Vagina (tissue), 2 donors: ENCODE measurements around the gene CDK2AP2. TPM values are rescaled to one million over a fixed set of nuclear protein-coding genes. Genes with fewer than 3 reads are reported as not detected.

Source experiments
- DNase-seq, 2 donors: peaks; one replicate each; pipeline ENCODE4 v3.0.0-alpha.2; 2017; ENCODE audit errors: extremely low spot score in 2 of 2
- H3K27ac ChIP-seq: fragments of 200-600 bp; sonication (generic); one replicate; pipeline ENCODE4 v1.5.1; 2019
- H3K27me3 ChIP-seq: fragments of 200-600 bp; sonication (generic); one replicate; pipeline ENCODE4 v1.5.1; 2019
- H3K36me3 ChIP-seq, 2 donors: fragments of 200-600 bp; sonication (generic); one replicate each; pipeline ENCODE4 v1.5.1; 2017 to 2019
- H3K4me1 ChIP-seq: fragments of 200-600 bp; sonication (generic); one replicate; pipeline ENCODE4 v1.5.1; 2019
- H3K4me3 ChIP-seq, 2 donors: fragments of 200-600 bp; sonication (generic); 1 replicate in 1 of 2; 2 replicates in 1 of 2; pipeline ENCODE4 v1.5.1; 2016 to 2019
- H3K9me3 ChIP-seq: fragments of 200-600 bp; sonication (generic); one replicate; pipeline ENCODE4 v1.5.1; 2019
- CTCF ChIP-seq, 3 experiments: fragments of 450-650 bp in 2 of 3; fragments of 200-600 bp in 1 of 3; sonication (generic) in 1 of 3; IDR thresholded peaks; one replicate each; pipeline ENCODE4 v1.5.1; 2017 to 2019; ENCODE audit warnings: antibody characterized with exemption in 3 of 3, mild to moderate bottlenecking in 2 of 3, moderate library complexity in 2 of 3
- POLR2A ChIP-seq, 2 donors: fragments of 450-650 bp; IDR thresholded peaks; one replicate each; pipeline ENCODE4 v1.6.1; 2017; ENCODE audit warnings: antibody characterized with exemption in 2 of 2, mild to moderate bottlenecking in 2 of 2, moderate library complexity in 2 of 2
- POLR2AphosphoS5 ChIP-seq, 2 donors: sonication (generic); formaldehyde crosslinking; IDR thresholded peaks; one replicate each; pipeline ENCODE4 v1.9.0; 2017; ENCODE audit warnings: antibody characterized with exemption in 2 of 2, mild to moderate bottlenecking in 2 of 2, low read depth in 1 of 2; ENCODE audit not compliant: insufficient read depth in 1 of 2
- intact Hi-C: fragments of 100-400 bp; cut with DNase I; formaldehyde crosslinking; loops from one replicate; pipeline ENCODE4 v1.15.1; 2023
- total RNA-seq: library from RNA; depleted of rRNA; stranded (reverse); fragments of >200 nt; gene quantifications from one replicate; pipeline ENCODE4 v1.2.3, GENCODE V29; 2016

The CDK2AP2 gene
- total RNA-seq, 1 donor from 2014 or later, result 46.4 TPM

- H3K36me3 ChIP-seq, result no peaks in the 10 kb centered on the region
- intact Hi-C loops, result no loop called here
- no peaks in the 10 kb centered on the region for H3K27me3 ChIP-seq
- no peak for DNase-seq
- TF ChIP-seq POLR2A (IDR thresholded peaks at IDR 0.05) (no peak), CTCF (IDR thresholded peaks at IDR 0.05) (no peak), POLR2AphosphoS5 (IDR thresholded peaks at IDR 0.05; ENCODE audit: insufficient read depth in 1 of 2, low read depth in 1 of 2) (no peak)
- no peak overlapping the region for H3K27ac ChIP-seq
- no peaks in the 10 kb centered on the region for H3K9me3 ChIP-seq
- no peaks in the 10 kb centered on the region for H3K4me1 ChIP-seq
- H3K4me3 ChIP-seq, result no peak overlapping the region
Measured at GRCh38 chr11:67534070-67534679, 26.2 kb upstream of the CDK2AP2 start.

GRCh38 chr11:67532889-67533288 lies 24.9 kb upstream of the CDK2AP2 start:
- Histone ChIP-seq H3K4me1 (no peaks in the 10 kb centered on the region), H3K9me3 (no peaks in the 10 kb centered on the region), H3K27me3 (no peaks in the 10 kb centered on the region), H3K4me3 (no peak overlapping the region), H3K27ac (no peak overlapping the region), H3K36me3 (no peaks in the 10 kb centered on the region)
- TF ChIP-seq POLR2A (IDR thresholded peaks at IDR 0.05) (no peak), CTCF (IDR thresholded peaks at IDR 0.05) (no peak), POLR2AphosphoS5 (IDR thresholded peaks at IDR 0.05; ENCODE audit: insufficient read depth in 1 of 2, low read depth in 1 of 2) (no peak)
- no peak for DNase-seq
- intact Hi-C loops, result no loop called here

GRCh38 chr11:67530282-67530592 lies 22.3 kb upstream of the CDK2AP2 start:
- no peak for DNase-seq
- Histone ChIP-seq H3K27ac (no peak overlapping the region), H3K4me1 (no peaks in the 10 kb centered on the region), H3K27me3 (no peaks in the 10 kb centered on the region), H3K36me3 (no peaks in the 10 kb centered on the region), H3K9me3 (no peaks in the 10 kb centered on the region), H3K4me3 (no peak overlapping the region)
- TF ChIP-seq POLR2A (IDR thresholded peaks at IDR 0.05) (no peak), CTCF (IDR thresholded peaks at IDR 0.05) (no peak), POLR2AphosphoS5 (IDR thresholded peaks at IDR 0.05; ENCODE audit: insufficient read depth in 1 of 2, low read depth in 1 of 2) (no peak)
- intact Hi-C loops, result no loop called here

- Histone ChIP-seq H3K4me1 (no peaks in the 10 kb centered on the region), H3K27ac (no peak overlapping the region), H3K4me3 (no peak overlapping the region), H3K36me3 (no peaks in the 10 kb centered on the region), H3K9me3 (no peaks in the 10 kb centered on the region), H3K27me3 (no peaks in the 10 kb centered on the region)
- intact Hi-C loops, result no loop called here
- no peak for TF ChIP-seq POLR2AphosphoS5 (IDR thresholded peaks at IDR 0.05; ENCODE audit: insufficient read depth in 1 of 2, low read depth in 1 of 2)
- TF ChIP-seq CTCF (IDR thresholded peaks at IDR 0.05), result no peak
- no peak for TF ChIP-seq POLR2A (IDR thresholded peaks at IDR 0.05)
- no peak for DNase-seq
Measured at GRCh38 chr11:67528376-67528775, 20.4 kb upstream of the CDK2AP2 start.

GRCh38 chr11:67525275-67525976 lies 17.5 kb upstream of the CDK2AP2 start:
- intact Hi-C loops, result no loop called here
- DNase-seq, result no peak

More at GRCh38 chr11:67525275-67525976, 17.5 kb upstream of the CDK2AP2 start:
- Histone ChIP-seq H3K4me1 (no peaks in the 10 kb centered on the region), H3K4me3 (no peak overlapping the region), H3K36me3 (no peaks in the 10 kb centered on the region), H3K27me3 (no peaks in the 10 kb centered on the region), H3K9me3 (no peaks in the 10 kb centered on the region), H3K27ac (no peak overlapping the region)
- TF ChIP-seq CTCF (IDR thresholded peaks at IDR 0.05), result no peak
- no peak for TF ChIP-seq POLR2AphosphoS5 (IDR thresholded peaks at IDR 0.05; ENCODE audit: insufficient read depth in 1 of 2, low read depth in 1 of 2)
- no peak for TF ChIP-seq POLR2A (IDR thresholded peaks at IDR 0.05)
